Measurements from ENCODE around the gene SEPTIN10.

The SEPTIN10 gene

GRCh38 chr2:109613922-109614714 lies at the start of gene SEPTIN10, which contains the start of gene SOWAHC:
Gene SEPTIN10 (minus strand): TSS chr2:109613966. CDS start chr2:109613827, 139 bp downstream.
Gene SOWAHC (plus strand): TSS chr2:109614364. CDS start chr2:109614490, 126 bp downstream.
- Histone ChIP-seq H3K36me3 (replicated peaks) (no peaks in the 10 kb centered on the region), H3K27ac (peak within 1 kb of the TSS; percentile 88), H3K4me3 (ENCODE audit: low read depth, low read length) (peak within 1 kb of the TSS; percentile 81), H3K27me3 (replicated peaks) (no peaks in the 10 kb centered on the region)
- TF ChIP-seq CTCF (IDR thresholded peaks at IDR 0.05; ENCODE audit: low read depth, low read length, missing control alignments), result no peak
- peak; percentile 98 for DNase-seq
- in situ Hi-C loops (cut with HindIII; ENCODE audit: low pct_ligation_motif_present, low sequenced_read_pairs), result no loop called here

- peak; percentile 22 for TF ChIP-seq CTCF (IDR thresholded peaks at IDR 0.05; ENCODE audit: low read depth, low read length, missing control alignments)
- peaks cover 2% of the 10 kb centered on the region for H3K27me3 ChIP-seq (replicated peaks)
- in situ Hi-C loops (cut with HindIII; ENCODE audit: low pct_ligation_motif_present, low sequenced_read_pairs), result no loop called here
- H3K4me3 ChIP-seq (ENCODE audit: low read depth, low read length), result no peak overlapping the region
- no peaks in the 10 kb centered on the region for H3K36me3 ChIP-seq (replicated peaks)
- no peak for DNase-seq
- H3K27ac ChIP-seq, result no peak overlapping the region
Measured at GRCh38 chr2:109662889-109663288, 49.1 kb upstream of the SEPTIN10 start.

- Histone ChIP-seq H3K4me3 (ENCODE audit: low read depth, low read length) (no peak overlapping the region), H3K36me3 (replicated peaks) (no peaks in the 10 kb centered on the region), H3K27ac (no peak overlapping the region), H3K27me3 (replicated peaks) (no peaks in the 10 kb centered on the region)
- TF ChIP-seq CTCF (IDR thresholded peaks at IDR 0.05; ENCODE audit: low read depth, low read length, missing control alignments), result no peak
- DNase-seq, result no peak
- in situ Hi-C loops (cut with HindIII; ENCODE audit: low pct_ligation_motif_present, low sequenced_read_pairs), result no loop called here
Measured at GRCh38 chr2:109660046-109660860, 46.5 kb upstream of the SEPTIN10 start.

GRCh38 chr2:109659396-109660045 lies 45.8 kb upstream of the SEPTIN10 start:
- no peak for TF ChIP-seq CTCF (IDR thresholded peaks at IDR 0.05; ENCODE audit: low read depth, low read length, missing control alignments)

GRCh38 chr2:109655287-109655686 lies 41.5 kb upstream of the SEPTIN10 start:
- Histone ChIP-seq H3K27ac (no peak overlapping the region), H3K27me3 (replicated peaks) (no peaks in the 10 kb centered on the region), H3K4me3 (ENCODE audit: low read depth, low read length) (no peak overlapping the region), H3K36me3 (replicated peaks) (no peaks in the 10 kb centered on the region)
- DNase-seq, result no peak
- TF ChIP-seq CTCF (IDR thresholded peaks at IDR 0.05; ENCODE audit: low read depth, low read length, missing control alignments), result no peak
- in situ Hi-C loops (cut with HindIII; ENCODE audit: low pct_ligation_motif_present, low sequenced_read_pairs), result no loop called here

More at GRCh38 chr2:109659396-109660045, 45.8 kb upstream of the SEPTIN10 start:
- DNase-seq, result no peak
- no peak overlapping the region for H3K4me3 ChIP-seq (ENCODE audit: low read depth, low read length)
- in situ Hi-C loops (cut with HindIII; ENCODE audit: low pct_ligation_motif_present, low sequenced_read_pairs), result no loop called here
- H3K36me3 ChIP-seq (replicated peaks), result no peaks in the 10 kb centered on the region
- H3K27me3 ChIP-seq (replicated peaks), result no peaks in the 10 kb centered on the region
- H3K27ac ChIP-seq, result no peak overlapping the region
